SK-N-SH (cell line): Measurements from ENCODE around the gene ATP8B1. TPM values are rescaled to one million over a fixed set of nuclear protein-coding genes. Genes with fewer than 3 reads are reported as not detected.

ENCODE experiments used
- CTCF ChIA-PET: fragments of 300-600, 350-600 bp; formaldehyde crosslinking; extraction: SDS; loops from one replicate; lab custom pipeline; 2021; lab: Yijun Ruan, JAX
- POLR2A ChIA-PET: fragments of 350-600 bp; sonication (Branson Sonifier 250); formaldehyde crosslinking; extraction: SDS; loops from one replicate; lab custom pipeline; 2020; ENCODE audit warnings: antibody characterized with exemption, inconsistent platforms; lab: Yijun Ruan, JAX
- DNase-seq: peaks from one replicate; pipeline ENCODE4 v3.0.0; 2012
- H2AFZ ChIP-seq: fragments of 200-600 bp; sonication (generic); 2 replicates; pipeline ENCODE4 v1.8.1; 2016; ENCODE audit warnings: antibody characterized with exemption, mild to moderate bottlenecking, low read depth
- H3F3A ChIP-seq: fragments of 200-600 bp; sonication (generic); replicated peaks from 2 replicates; pipeline ENCODE3; 2016; ENCODE audit warnings: antibody characterized with exemption, mild to moderate bottlenecking; ENCODE audit not compliant: insufficient read depth
- H3K27ac ChIP-seq, 2 experiments: fragments of 200-500 bp in 1 of 2; fragments of 200-600 bp in 1 of 2; sonication (Bioruptor generic) in 1 of 2; sonication (generic), shearing (Covaris generic) in 1 of 2; 2 replicates each; pipeline versions ENCODE4 v1.5.1 to v1.6.1; 2014 to 2016; ENCODE audit warnings: low read depth in 2 of 2, inconsistent platforms in 1 of 2, low read length in 1 of 2, mild to moderate bottlenecking in 1 of 2, mixed read lengths in 1 of 2
- H3K27me3 ChIP-seq: fragments of 200-600 bp; sonication (generic), shearing (Covaris generic); 2 replicates; pipeline ENCODE4 v1.6.1; 2016; ENCODE audit warnings: mixed run types; ENCODE audit not compliant: insufficient read depth
- H3K36me3 ChIP-seq, 2 experiments: fragments of 200-500 bp in 1 of 2; fragments of 200-600 bp in 1 of 2; sonication (Bioruptor generic) in 1 of 2; sonication (generic) in 1 of 2; replicated peaks in 1 of 2; 2 replicates each; pipeline versions ENCODE3 to v1.5.1; 2014 to 2016; ENCODE audit warnings: low read length in 1 of 2, mild to moderate bottlenecking in 1 of 2; ENCODE audit not compliant: insufficient read depth in 2 of 2, control insufficient read depth in 1 of 2
- H3K4me1 ChIP-seq, 2 experiments: fragments of 200-500 bp in 1 of 2; fragments of 200-600 bp in 1 of 2; sonication (Bioruptor generic) in 1 of 2; sonication (generic), shearing (Covaris generic) in 1 of 2; 2 replicates each; pipeline versions ENCODE4 v1.5.1 to v1.6.1; 2014 to 2016; ENCODE audit warnings: low read depth in 1 of 2, low read length in 1 of 2, mixed run types in 1 of 2; ENCODE audit not compliant: insufficient read depth in 2 of 2, control insufficient read depth in 1 of 2
- H3K4me2 ChIP-seq: fragments of 200-600 bp; sonication (generic), shearing (Covaris generic); 2 replicates; pipeline ENCODE4 v1.6.1; 2017; ENCODE audit warnings: mixed run types
- H3K4me3 ChIP-seq, 2 experiments: fragments of 200-500 bp in 1 of 2; fragments of 200-600 bp in 1 of 2; sonication (Bioruptor generic) in 1 of 2; sonication (generic), shearing (Covaris generic) in 1 of 2; 2 replicates each; pipeline versions ENCODE4 v1.5.1 to v1.8.1; 2014 to 2016; ENCODE audit warnings: low read depth in 2 of 2, inconsistent platforms in 1 of 2, low read length in 1 of 2, mild to moderate bottlenecking in 1 of 2, mixed read lengths in 1 of 2, moderate library complexity in 1 of 2
- H3K79me2 ChIP-seq: fragments of 200-600 bp; sonication (generic); 2 replicates; pipeline ENCODE4 v1.8.1; 2017; ENCODE audit warnings: mild to moderate bottlenecking; ENCODE audit not compliant: insufficient read depth
- H3K9ac ChIP-seq: fragments of 200-600 bp; sonication (generic); 2 replicates; pipeline ENCODE4 v1.6.1; 2017; ENCODE audit warnings: mixed run types
- H3K9me2 ChIP-seq: fragments of 200-600 bp; sonication (generic); 2 replicates; pipeline ENCODE4 v1.6.1; 2017; ENCODE audit warnings: mixed run types
- H3K9me3 ChIP-seq: fragments of 200-600 bp; sonication (generic); 2 replicates; pipeline ENCODE4 v1.6.1; 2017; ENCODE audit warnings: mixed run types, mild to moderate bottlenecking, moderate library complexity
- H4K20me1 ChIP-seq: fragments of 200-600 bp; sonication (generic); 2 replicates; pipeline ENCODE4 v1.6.1; 2017; ENCODE audit warnings: mild to moderate bottlenecking, mixed run types; ENCODE audit not compliant: insufficient read depth
- CTCF ChIP-seq: fragments of 200-600 bp; sonication (generic); IDR thresholded peaks from 2 replicates; pipeline ENCODE4 v1.6.1; 2017; ENCODE audit warnings: antibody characterized with exemption, mild to moderate bottlenecking, moderate library complexity
- ELF1 ChIP-seq: IDR thresholded peaks from 2 replicates; pipeline ENCODE4 v1.4.0; 2012
- EP300 ChIP-seq, 2 experiments: IDR thresholded peaks; 2 replicates each; pipeline versions ENCODE4 v1.4.0 to v1.6.1; 2012; ENCODE audit warnings: borderline replicate concordance in 1 of 2, low read depth in 1 of 2, low read length in 1 of 2
- EZH2phosphoT487 ChIP-seq: fragments of 200-600 bp; sonication (generic); IDR thresholded peaks from 2 replicates; pipeline ENCODE4 v1.6.1; 2017; ENCODE audit warnings: low read depth, mixed run types, mild to moderate bottlenecking, antibody characterized with exemption, moderate library complexity, borderline replicate concordance
- GABPA ChIP-seq: IDR thresholded peaks from 2 replicates; pipeline ENCODE4 v1.4.0; 2012; ENCODE audit warnings: low read depth, mild to moderate bottlenecking
- IRF3 ChIP-seq: fragments of 150-350 bp; IDR thresholded peaks from 2 replicates; pipeline ENCODE4 v1.6.1; 2016; ENCODE audit warnings: mild to moderate bottlenecking, low read depth, low read length
- JUND ChIP-seq: IDR thresholded peaks from 2 replicates; pipeline ENCODE4 v1.4.0; 2012
- NRF1 ChIP-seq: IDR thresholded peaks from 2 replicates; pipeline ENCODE4 v1.6.1; 2012; ENCODE audit warnings: low read depth, mild to moderate bottlenecking, low read length
- POLR2AphosphoS5 ChIP-seq: IDR thresholded peaks from 2 replicates; pipeline ENCODE4 v1.6.1; 2012; ENCODE audit warnings: low read depth, low read length
- SMC3 ChIP-seq: IDR thresholded peaks from 2 replicates; pipeline ENCODE4 v1.6.1; 2012; ENCODE audit warnings: low read depth, low read length, improper control_type of control experiment
- TCF12 ChIP-seq: IDR thresholded peaks from 2 replicates; pipeline ENCODE4 v1.4.0; 2012
- USF1 ChIP-seq: IDR thresholded peaks from 2 replicates; pipeline ENCODE4 v1.4.0; 2012; ENCODE audit warnings: low read depth, borderline replicate concordance
- whole genome bisulfite sequencing: methylation state at CpG from one replicate; pipeline ENCODE4 v1.1.6; 2017; ENCODE audit warnings: low lambda C conversion rate; 5-methylcytosine and 5-hydroxymethylcytosine counted together
- polyA plus RNA-seq, 3 experiments: library from polyadenylated mRNA; depleted of rRNA; stranded (reverse); fragments of >200 nt; gene quantifications; 2 replicates each; pipeline ENCODE4 v1.2.3, GENCODE V29; 2012
- TF ChIP-seq, protein P1 (sequence below): IDR thresholded peaks from 2 replicates; pipeline ENCODE4 v1.4.0; 2012; ENCODE audit warnings: low read depth, borderline replicate concordance

Gene ATP8B1
- polyA plus RNA-seq, 1 of the 3 experiments (the other 2 are of a cell fraction) = 43.8 TPM

GRCh38 chr18:57708288-57708687, 94.8 kb downstream of the ATP8B1 start:
- Histone ChIP-seq H3K9ac (no peak overlapping the region), H2AFZ (no peak overlapping the region), H3K9me3 (no peaks in the 10 kb centered on the region), H3K27me3 (no peaks in the 10 kb centered on the region), H3K27ac (no peak overlapping the region), H4K20me1 (peaks cover 79% of the 10 kb centered on the region), H3K9me2 (no peaks in the 10 kb centered on the region), H3K4me3 (no peak overlapping the region), H3K4me1 (peaks cover 11 to 18% of the 10 kb centered on the region in 2 experiments; a peak in 2 of 4 replicates), H3K36me3 (peaks cover 0 to 43% of the 10 kb centered on the region in 2 experiments), H3K79me2 (peaks cover 100% of the 10 kb centered on the region), H3K4me2 (no peak overlapping the region), H3F3A (peaks cover 18% of the 10 kb centered on the region)
- no peak for TF ChIP-seq GABPA
- TF ChIP-seq EZH2phosphoT487 = no peak
- TF ChIP-seq USF1 = no peak
- no peak for TF ChIP-seq NRF1
- TF ChIP-seq ELF1 = no peak
- TF ChIP-seq CTCF = no peak
- TF ChIP-seq POLR2AphosphoS5 = no peak
- POLR2A ChIA-PET = no interaction called here
- CTCF ChIA-PET = interaction anchor here (0.9 kb wide), 1 partner anchor 19 kb away, joined by 3 read pairs; no protein-coding TSS in a partner anchor
- DNase-seq = no peak
- WGBS = 98% methylated on average over 3 of the region's 3 CpGs

DNA sequence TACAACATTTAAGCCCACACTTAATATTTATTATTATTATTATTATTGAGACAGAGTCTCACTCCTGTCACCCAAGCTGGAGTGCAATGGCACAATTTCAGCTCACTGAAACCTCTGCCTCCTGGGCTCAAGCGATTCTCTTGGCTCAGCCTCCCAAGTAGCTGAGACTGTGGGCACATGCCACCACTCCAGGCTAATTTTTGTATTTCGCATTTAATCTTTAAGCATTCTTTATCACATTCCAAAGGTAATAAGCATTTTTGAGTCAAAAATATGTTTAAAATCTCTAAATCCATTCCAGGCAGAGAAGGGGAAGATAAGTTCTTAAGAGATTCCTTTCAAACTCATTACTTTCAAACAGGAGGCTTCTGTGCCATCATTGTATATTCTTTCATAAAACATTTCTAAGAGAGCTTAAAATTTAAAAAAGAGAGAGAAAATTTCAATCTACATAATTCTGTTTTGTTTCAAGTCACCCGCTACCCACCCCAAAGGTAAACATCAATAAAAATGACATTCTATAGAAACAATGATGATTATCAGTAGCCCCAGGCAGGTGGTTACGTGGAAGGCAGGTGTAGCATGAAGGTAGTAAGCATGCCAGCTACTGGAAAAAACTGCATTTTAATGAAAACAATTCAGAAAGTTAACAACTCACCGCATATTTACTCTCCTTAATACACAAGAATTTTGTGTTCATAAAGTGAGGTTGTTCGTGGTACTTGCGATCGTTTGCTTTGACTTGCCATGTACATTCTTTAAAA, 97.1 kb downstream of the ATP8B1 start:
- peaks cover 2 to 54% of the 10 kb centered on the region in 2 experiments for H3K36me3 ChIP-seq
- WGBS = 94% methylated on average over 8 of the region's 8 CpGs
- POLR2A ChIA-PET = no interaction called here
- H3K4me3 ChIP-seq = no peak overlapping the region
- H3K79me2 ChIP-seq = peaks cover 100% of the 10 kb centered on the region
- H2AFZ ChIP-seq = no peak overlapping the region
- CTCF ChIA-PET = no interaction called here
- H3K9me3 ChIP-seq = no peaks in the 10 kb centered on the region
- H4K20me1 ChIP-seq = peaks cover 59% of the 10 kb centered on the region
- H3K9ac ChIP-seq = no peak overlapping the region
- H3K4me2 ChIP-seq = no peak overlapping the region
- TF ChIP-seq POLR2AphosphoS5 (no peak), SMC3 (no peak), CTCF (no peak), JUND (no peak), IRF3 (no peak), TCF12 (no peak), EP300 (IDR thresholded peaks at IDR 0.05; ENCODE audit: borderline replicate concordance in 1 of 2, low read depth in 1 of 2, low read length in 1 of 2) (no peak)
- TF ChIP-seq, protein P1, sequence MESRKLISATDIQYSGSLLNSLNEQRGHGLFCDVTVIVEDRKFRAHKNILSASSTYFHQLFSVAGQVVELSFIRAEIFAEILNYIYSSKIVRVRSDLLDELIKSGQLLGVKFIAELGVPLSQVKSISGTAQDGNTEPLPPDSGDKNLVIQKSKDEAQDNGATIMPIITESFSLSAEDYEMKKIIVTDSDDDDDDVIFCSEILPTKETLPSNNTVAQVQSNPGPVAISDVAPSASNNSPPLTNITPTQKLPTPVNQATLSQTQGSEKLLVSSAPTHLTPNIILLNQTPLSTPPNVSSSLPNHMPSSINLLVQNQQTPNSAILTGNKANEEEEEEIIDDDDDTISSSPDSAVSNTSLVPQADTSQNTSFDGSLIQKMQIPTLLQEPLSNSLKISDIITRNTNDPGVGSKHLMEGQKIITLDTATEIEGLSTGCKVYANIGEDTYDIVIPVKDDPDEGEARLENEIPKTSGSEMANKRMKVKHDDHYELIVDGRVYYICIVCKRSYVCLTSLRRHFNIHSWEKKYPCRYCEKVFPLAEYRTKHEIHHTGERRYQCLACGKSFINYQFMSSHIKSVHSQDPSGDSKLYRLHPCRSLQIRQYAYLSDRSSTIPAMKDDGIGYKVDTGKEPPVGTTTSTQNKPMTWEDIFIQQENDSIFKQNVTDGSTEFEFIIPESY = no peak
- no peak for DNase-seq
- H3K9me2 ChIP-seq = no peaks in the 10 kb centered on the region
- H3F3A ChIP-seq = peaks cover 22% of the 10 kb centered on the region
- H3K4me1 ChIP-seq = peaks cover 4 to 9% of the 10 kb centered on the region in 2 experiments; a peak in 2 of 4 replicates
- H3K27me3 ChIP-seq = no peaks in the 10 kb centered on the region
- H3K27ac ChIP-seq = peak overlapping the region in 1 of 2 experiments; percentile 4; a peak in 1 of 4 replicates
